NCI-H774 (cell line): ENCODE results near the gene LRRC8E.
"Not testable (repeated sequence)": the region's sequence is repeated elsewhere in the genome, so short reads cannot be mapped to it uniquely, and the experiment has no call there.

Source experiments
- DNase-seq: peaks from one replicate; lab custom pipeline; 2025; lab: John Stamatoyannopoulos, UW

LRRC8E gene

DNA sequence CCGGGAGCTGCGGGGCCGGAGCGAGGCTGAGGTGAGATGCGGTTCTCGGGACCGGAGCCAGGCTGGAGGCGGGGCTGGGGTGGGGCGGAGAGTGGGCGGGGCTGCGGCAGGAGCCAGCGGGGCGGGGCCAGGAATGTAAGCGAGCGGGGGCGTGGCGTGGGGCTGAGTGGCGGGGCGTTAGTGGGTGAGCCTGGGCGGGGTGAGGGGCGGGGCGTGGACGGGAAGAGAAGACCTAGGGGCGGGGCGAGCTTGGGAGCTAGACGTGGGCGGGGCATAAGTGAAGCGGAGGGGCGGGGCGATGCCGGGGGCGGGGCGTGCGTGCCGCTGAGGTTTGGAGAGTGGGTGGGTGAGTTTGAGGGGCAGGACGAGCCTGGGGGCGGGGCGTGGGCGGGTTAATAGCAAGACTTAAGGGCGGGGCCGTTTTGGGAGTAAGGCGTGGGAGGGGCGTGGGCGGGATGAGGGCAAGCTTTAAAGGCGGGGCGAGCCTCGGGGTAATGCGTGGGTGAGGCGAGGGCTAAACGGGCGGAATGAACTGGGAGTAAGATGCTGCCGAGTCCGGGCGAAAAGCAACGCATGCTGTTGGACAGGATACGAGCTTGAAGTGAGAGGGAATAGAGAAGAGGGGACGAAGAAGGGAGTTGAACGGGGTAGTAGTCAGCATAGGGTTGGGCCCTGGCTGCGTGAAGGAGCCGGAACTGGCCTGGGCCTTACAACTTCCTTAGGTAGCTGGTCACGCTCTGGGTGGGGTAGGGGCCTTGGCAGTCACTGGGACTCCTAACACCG lies 32.4 kb downstream of the LRRC8E start:
- DNase-seq, result peak; percentile 93

DNA sequence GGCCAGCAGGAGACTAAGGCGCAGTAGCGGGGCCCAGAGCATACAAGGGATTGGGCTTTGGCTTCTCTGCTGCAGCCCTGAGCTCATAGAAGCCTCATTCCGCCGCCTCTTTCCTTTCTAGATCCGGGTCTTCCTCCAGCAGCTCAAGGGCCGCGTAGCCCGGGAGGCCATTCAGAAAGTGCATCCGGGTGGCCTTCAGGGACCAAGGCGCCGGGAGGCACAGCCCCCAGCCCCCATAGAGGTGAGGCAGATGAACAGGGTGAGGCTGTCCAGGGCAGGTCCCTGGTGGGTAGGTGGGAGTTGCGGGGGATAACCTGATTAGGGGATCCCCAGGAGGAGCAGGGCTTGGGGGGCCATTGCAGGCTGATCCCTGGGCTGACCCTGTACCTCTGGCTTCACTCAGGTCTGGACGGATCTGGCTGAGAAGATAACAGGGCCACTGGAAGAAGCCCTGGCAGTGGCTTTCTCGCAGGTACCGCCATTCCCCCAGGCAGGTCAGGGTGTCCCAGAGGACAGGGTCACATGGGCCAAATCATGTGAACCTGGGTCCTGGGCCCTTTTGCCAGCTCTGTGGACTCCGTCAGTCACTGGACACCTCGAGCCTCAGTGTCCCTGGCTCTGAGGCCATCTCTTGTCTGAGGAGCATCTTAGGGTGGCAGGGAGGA lies 33.1 kb downstream of the LRRC8E start:
- no peak for DNase-seq

DNA sequence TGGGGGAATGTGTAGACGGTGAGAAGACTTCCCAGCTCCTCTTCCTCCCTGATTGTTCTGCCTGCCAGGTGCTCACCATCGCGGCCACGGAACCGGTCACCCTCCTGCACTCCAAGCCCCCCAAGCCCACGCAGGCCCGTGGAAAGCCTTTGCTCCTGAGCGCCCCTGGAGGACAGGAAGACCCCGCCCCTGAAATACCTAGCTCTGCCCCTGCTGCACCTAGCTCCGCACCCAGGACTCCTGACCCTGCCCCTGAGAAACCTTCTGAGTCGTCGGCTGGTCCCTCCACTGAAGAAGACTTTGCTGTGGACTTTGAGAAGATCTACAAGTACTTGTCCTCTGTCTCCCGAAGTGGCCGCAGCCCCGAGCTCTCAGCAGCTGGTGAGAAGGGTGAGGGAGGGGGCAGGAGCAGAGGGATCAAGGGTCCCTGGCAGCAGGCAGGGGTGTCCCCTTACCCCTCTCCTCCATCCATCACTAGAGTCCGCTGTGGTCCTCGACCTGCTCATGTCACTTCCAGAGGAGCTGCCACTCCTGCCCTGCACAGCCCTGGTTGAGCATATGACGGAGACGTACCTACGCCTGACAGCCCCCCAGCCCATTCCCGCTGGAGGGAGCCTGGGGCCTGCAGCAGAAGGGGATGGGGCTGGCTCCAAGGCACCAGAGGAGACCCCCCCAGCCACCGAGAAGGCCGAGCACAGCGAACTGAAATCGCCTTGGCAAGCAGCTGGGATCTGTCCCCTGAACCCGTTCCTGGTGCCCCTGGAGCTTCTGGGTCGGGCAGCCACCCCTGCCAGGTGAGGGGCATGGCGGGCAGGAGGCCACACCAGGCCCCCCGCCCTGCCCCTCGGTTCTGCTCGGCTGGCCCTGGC lies 33.9 kb downstream of the LRRC8E start:
- no peak for DNase-seq

DNA sequence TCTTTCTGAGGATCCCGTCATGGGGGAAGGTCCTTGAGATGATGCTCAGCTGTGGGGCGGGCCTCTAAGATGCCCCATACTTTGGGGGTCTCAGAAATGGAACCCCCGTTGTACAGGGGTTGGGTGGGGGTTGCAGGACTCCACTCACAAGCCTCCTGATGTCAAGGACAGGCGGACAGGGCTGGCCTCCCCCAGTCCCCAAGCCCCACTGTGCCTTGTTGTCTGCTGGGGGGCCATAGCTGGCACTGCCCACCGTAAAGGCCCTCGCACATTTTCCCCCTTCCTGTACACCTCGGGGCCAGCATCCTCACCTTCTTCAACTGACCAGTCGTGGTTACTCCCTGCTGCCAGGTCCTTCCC lies 34.5 kb downstream of the LRRC8E start:
- no peak for DNase-seq

DNA sequence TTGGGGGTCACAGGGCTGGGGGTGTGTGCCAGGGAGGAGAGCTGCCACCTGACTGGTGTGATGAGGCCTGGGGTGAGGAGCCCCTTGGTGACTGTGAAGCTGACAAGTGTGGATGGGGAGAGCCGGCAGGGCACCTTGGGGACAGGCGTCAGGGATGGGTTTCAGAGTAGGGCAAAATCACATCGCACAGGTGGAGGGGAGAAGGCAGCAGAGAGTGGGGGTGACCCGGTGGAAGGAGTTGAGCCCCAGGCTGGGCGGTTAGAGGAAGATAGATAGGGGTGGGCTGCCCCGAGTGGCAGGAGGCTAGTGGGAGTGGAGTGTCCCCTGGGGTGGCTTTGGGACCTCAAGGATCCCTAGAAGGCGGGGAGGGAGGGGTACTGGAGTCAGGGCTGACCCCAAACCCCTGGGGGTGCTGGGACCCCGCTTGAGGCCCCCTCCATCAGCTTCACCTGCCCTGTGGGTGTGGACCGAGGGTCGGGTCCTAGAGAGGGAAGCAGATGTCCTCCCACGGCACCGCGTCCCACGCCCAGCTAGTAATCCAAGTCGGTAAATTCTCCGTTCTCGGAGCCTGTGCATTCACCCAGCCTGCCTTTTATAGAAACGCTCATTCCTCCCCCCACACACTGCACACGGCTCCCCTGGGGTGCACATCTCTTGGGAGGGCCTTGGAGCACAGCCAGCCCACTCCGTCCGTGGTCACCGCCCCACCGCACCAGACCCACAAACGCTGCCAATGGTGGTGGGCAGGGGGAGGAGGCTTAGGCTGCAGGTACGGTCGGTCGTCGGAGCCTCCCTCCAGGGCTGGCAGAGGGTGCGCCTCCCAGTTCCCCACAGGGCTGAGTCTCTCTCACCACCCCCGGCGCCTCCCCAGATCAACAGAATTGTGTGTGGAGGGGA lies 35.2 kb downstream of the LRRC8E start:
- no peak for DNase-seq

GRCh38 chr19:7924241-7924640 lies 35.9 kb downstream of the LRRC8E start:
- DNase-seq, result no peak

DNA sequence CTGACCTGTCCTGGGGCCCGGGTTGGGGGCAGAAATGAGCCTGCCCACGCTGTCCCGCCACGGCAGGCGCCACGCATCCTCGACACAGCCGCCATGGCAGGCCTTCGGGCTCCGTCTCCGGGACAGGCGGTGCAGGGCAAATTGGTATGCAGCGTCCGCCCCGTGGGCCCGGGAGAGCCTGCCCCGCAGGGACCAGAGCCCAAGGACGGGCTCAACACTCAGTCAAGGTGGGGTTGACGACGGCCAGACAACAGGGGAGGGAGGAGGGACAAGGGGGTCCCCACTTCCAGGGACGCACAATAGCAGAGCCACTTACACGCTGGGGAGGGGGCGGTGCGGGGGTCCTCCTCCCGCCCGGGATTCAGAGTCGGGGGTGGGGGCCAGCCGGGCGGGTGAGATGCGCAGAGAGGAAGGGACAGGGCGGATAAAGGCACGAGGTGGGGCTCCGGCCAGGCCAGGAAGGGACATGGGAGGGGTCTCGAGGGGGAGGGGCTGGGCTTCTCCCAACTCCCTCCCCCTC lies 36.4 kb downstream of the LRRC8E start:
- no peak for DNase-seq

DNA sequence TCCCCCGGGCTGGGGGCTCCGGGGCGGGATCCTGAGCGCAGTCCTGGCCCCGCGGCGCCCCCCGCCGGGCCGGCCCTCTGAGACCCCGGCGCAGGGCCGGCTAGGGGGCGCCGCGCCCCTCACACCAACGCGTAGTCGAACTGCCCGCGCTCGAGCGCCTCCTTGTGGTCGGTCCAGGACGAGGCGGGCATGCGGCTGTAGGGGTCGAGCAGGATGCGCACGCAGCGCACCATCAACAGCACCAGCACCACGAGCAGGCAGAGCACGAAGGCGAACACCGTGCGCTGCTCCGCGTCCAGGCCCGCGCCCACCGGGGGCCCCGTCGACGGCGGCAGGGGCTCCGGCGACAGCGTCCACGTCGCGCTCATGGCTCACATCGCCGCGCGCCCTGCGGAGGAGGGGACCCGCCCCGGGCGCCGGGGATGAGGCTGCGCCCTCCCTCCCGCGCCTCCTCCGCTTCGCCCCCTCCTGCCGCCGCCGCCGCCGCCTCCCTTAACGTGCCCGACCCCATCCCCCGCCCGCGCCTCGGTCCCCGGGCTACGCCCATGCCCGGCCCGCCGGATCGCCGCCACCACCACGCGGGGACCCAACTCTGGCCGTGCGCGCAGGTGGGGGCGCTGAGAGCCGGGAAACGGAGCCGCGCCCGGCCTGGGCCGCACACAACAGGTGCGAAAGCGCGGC lies 37.0 kb downstream of the LRRC8E start:
- peak; percentile 34 for DNase-seq

GRCh38 chr19:7926021-7926726 lies 37.9 kb downstream of the LRRC8E start, which contains the start of gene CTXN1:
Gene CTXN1, minus strand, starts transcription at chr19:7926135. Its CDS starts 597 bp downstream, at chr19:7925538.
- peak; percentile 43 for DNase-seq

- no peak for DNase-seq
These were observed 38.7 kb downstream of the LRRC8E start for GRCh38 chr19:7926727-7927604.

GRCh38 chr19:7927605-7928333 lies 39.5 kb downstream of the LRRC8E start:
- no peak for DNase-seq

DNA sequence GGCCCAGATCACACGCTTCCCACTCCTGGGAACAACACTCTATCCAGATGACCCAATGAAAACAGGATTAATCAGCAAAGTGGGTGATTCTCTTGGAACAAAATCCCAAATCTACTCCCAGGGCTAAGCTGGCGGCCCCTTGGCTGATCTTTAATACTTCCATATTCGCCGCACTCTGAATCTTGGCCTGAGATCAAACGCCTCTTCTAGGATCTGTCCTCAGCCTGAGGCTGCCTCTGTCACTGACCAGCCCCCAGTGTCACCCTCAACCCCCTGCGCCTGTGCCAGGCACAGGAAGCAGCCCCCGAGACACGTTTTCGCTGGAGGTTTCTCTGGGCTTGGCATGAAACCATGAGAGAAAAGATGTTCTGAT lies 40.0 kb downstream of the LRRC8E start:
- no peak for DNase-seq

DNA sequence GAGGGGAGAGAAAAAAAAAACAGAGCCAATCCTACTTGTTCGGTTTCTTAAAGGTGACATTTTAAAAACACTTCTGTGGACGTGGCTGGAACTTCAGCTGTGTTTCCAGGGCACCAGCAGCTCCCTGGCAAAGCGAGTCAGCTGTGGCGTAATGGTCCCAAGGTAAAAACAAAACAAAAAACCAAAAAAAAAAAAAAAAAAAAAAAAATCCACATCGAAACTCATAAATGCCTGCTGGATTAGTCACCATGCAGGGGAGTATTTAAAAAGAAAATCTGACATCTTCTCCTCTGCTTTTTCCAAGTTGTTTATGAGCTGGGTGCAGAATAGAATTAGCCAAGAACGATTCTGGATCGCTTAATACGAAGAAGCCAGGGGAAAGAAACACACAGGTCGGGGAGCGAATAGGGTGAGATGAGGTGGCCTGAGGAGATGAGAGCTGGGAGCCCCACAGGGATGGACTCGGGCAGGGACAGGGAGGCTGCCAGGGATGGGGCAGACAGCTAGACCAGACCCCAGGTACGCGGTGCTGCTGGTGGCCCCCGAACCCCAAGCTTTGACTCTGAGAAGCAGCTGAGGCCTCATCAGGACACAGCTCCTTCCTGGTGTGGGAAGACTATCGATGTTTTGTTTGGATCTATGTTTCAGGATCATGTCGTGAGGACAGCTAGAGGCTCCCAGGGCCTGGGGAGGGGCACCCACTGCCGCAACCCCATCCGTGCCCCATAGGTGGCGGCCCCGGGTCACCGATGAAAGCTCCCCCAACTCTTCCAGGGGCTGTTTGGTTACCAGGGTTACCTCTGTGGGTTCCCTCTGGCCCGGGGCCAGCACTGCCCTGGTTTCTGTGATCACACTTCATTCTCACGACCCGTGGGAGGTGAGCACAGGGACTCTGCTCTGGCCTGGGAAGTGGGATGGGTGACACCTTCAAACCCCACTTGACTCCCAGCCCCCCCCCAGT lies 40.7 kb downstream of the LRRC8E start:
- no peak for DNase-seq

GRCh38 chr19:7930030-7930429 lies 41.7 kb downstream of the LRRC8E start:
- not testable (repeated sequence) for DNase-seq

DNA sequence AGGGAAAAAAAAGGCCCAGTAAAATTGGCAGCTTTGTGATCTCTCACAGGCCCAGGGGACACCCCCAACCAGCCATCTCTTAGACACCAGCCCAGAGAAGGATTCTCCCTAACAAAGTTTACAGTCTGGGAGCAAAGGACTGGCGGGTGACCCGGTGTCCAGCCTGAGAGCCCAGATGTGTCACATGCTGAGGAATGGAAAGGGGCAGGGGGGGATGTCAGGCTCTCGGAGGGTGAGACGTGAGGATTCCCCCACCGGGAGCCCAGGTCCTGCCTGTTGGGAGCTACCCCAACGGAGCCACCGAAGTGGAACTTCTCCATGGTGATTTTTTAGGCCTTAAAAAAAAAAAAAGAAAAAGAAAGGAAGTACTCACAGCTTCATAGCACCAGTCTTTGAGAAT lies 42.5 kb downstream of the LRRC8E start:
- DNase-seq, result no peak

- DNase-seq, result no peak
These were observed 43.1 kb downstream of the LRRC8E start for GRCh38 chr19:7931221-7932061.
